ENCODE data around the gene RBM6. TPM values are rescaled to one million over a fixed set of nuclear protein-coding genes. Genes with fewer than 3 reads are reported as not detected.
A peak's percentile ranks its signal among the peaks of the same experiment; 100 is the strongest.

RBM6 gene
- total RNA-seq, 4 donors from 2014 or later = 113 to 148 (median 129) TPM

GRCh38 chr3:50003216-50003615 lies 63.3 kb downstream of the RBM6 start:
- no peak for TF ChIP-seq POLR2A (IDR thresholded peaks at IDR 0.05)
- no peak for TF ChIP-seq CTCF (IDR thresholded peaks at IDR 0.05)
- Histone ChIP-seq H3K36me3 (peaks cover 3% of the 10 kb centered on the region in 2 donors), H3K9me3 (no peaks in the 10 kb centered on the region), H3K27ac (no peak overlapping the region), H3K4me3 (replicated peaks in 1 of 3) (no peak overlapping the region), H3K4me1 (no peaks in the 10 kb centered on the region), H3K27me3 (no peaks in the 10 kb centered on the region)
- intact Hi-C loops (cut with DNase I) = no loop called here
- 91 to 97% methylated on average over 3 of the region's 3 CpGs for WGBS, 2 donors
- no peak for DNase-seq

- intact Hi-C loops (cut with DNase I) = no loop called here
- Histone ChIP-seq H3K9me3 (no peaks in the 10 kb centered on the region), H3K27me3 (no peaks in the 10 kb centered on the region), H3K4me3 (replicated peaks in 1 of 3) (no peak overlapping the region), H3K27ac (no peak overlapping the region), H3K36me3 (peaks cover 3% of the 10 kb centered on the region in 2 donors), H3K4me1 (peaks cover 0 to 3% of the 10 kb centered on the region in 2 donors)
- TF ChIP-seq POLR2A (IDR thresholded peaks at IDR 0.05) (no peak), CTCF (IDR thresholded peaks at IDR 0.05) (no peak)
- no peak for DNase-seq
- WGBS, 2 donors = 7 to 30% methylated on average over 1 of the region's 1 CpG
Observed at GRCh38 chr3:50003824-50004223, 63.9 kb downstream of the RBM6 start.

- peak; percentile 39 to 46 for DNase-seq
- no peaks in the 10 kb centered on the region for H3K9me3 ChIP-seq
- H3K27me3 ChIP-seq = no peaks in the 10 kb centered on the region
- H3K27ac ChIP-seq = peak overlapping the region in 1 of 3 donors; percentile 3
- H3K4me3 ChIP-seq (replicated peaks in 1 of 3) = no peak overlapping the region
- peaks cover 0 to 8% of the 10 kb centered on the region in 2 donors for H3K4me1 ChIP-seq
- intact Hi-C loops (cut with DNase I) = no loop called here
- 50% methylated on average over 1 of the region's 1 CpG for WGBS, 2 donors
- TF ChIP-seq CTCF (IDR thresholded peaks at IDR 0.05) (no peak), POLR2A (IDR thresholded peaks at IDR 0.05) (no peak)
- peaks cover 0 to 3% of the 10 kb centered on the region in 2 donors for H3K36me3 ChIP-seq
Observed at GRCh38 chr3:50008931-50009330, 69.0 kb downstream of the RBM6 start.

GRCh38 chr3:50010959-50011358 lies 71.0 kb downstream of the RBM6 start:
- DNase-seq = no peak
- Histone ChIP-seq H3K9me3 (no peaks in the 10 kb centered on the region), H3K4me3 (replicated peaks in 1 of 3) (no peak overlapping the region), H3K36me3 (peaks cover 0 to 3% of the 10 kb centered on the region in 2 donors), H3K27me3 (no peaks in the 10 kb centered on the region), H3K4me1 (peaks cover 0 to 8% of the 10 kb centered on the region in 2 donors), H3K27ac (no peak overlapping the region)
- intact Hi-C loops (cut with DNase I) = no loop called here
- WGBS, 2 donors = 76 to 80% methylated on average over 1 of the region's 1 CpG
- TF ChIP-seq CTCF (IDR thresholded peaks at IDR 0.05) (no peak), POLR2A (IDR thresholded peaks at IDR 0.05) (no peak)

DNA sequence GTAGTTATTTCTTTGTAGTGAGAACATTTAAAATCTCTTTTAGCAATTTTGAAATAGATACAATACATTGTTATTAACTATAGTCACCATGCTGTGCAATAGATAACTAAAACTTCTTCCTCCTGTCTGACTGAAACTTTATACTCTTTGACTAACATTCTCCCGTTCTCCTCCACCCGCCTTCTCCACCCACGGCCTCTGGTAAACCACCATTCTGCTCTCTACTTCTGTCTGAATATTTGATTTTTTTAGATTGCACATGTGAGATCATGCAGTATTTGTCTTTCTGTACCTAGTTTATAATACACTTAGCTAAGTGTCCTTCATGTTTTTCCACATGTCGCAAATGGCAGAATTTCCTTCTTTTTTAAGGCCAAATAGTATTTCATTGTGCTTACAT lies 76.0 kb downstream of the RBM6 start:
- no peak for TF ChIP-seq CTCF (IDR thresholded peaks at IDR 0.05)
- no peak for TF ChIP-seq POLR2A (IDR thresholded peaks at IDR 0.05)
- 93 to 94% methylated on average over 4 of the region's 4 CpGs for WGBS, 2 donors
- H3K36me3 ChIP-seq = no peaks in the 10 kb centered on the region
- intact Hi-C loops (cut with DNase I) = no loop called here
- no peak overlapping the region for H3K27ac ChIP-seq
- no peaks in the 10 kb centered on the region for H3K9me3 ChIP-seq
- H3K27me3 ChIP-seq = no peaks in the 10 kb centered on the region
- H3K4me3 ChIP-seq (replicated peaks in 1 of 3) = no peak overlapping the region
- H3K4me1 ChIP-seq = no peaks in the 10 kb centered on the region
- DNase-seq = no peak

Data from thyroid gland (tissue), 4 donors.